Neural progenitor cell (in vitro differentiated cells): ENCODE results near the gene HS2ST1. TPM values are rescaled to one million over a fixed set of nuclear protein-coding genes. Genes with fewer than 3 reads are reported as not detected.

Experiments
- DNase-seq: peaks from one replicate; pipeline ENCODE4 v3.0.0-alpha.2; 2016; ENCODE audit warnings: low spot score
- H2AFZ ChIP-seq: fragments of 200-600 bp; sonication (generic); replicated peaks from 2 replicates; pipeline ENCODE4 v1.6.1; 2016; ENCODE audit warnings: antibody characterized with exemption
- H3F3A ChIP-seq: fragments of 200-600 bp; sonication (generic); 2 replicates; pipeline ENCODE4 v1.6.1; 2016; ENCODE audit warnings: antibody characterized with exemption, low read depth
- H3K27ac ChIP-seq: fragments of 200-600 bp; sonication (generic); 2 replicates; pipeline ENCODE4 v1.5.1; 2016; ENCODE audit warnings: mild to moderate bottlenecking
- H3K27me3 ChIP-seq: fragments of 200-600 bp; sonication (generic); 2 replicates; pipeline ENCODE4 v1.6.1; 2016; ENCODE audit warnings: mild to moderate bottlenecking, moderate library complexity
- H3K36me3 ChIP-seq: fragments of 200-600 bp; sonication (generic); 2 replicates; pipeline ENCODE4 v1.5.1; 2016
- H3K4me1 ChIP-seq: fragments of 200-600 bp; sonication (generic); 2 replicates; pipeline ENCODE4 v1.6.1; 2016; ENCODE audit warnings: mixed run types
- H3K4me2 ChIP-seq: fragments of 200-600 bp; sonication (generic); 2 replicates; pipeline ENCODE4 v1.6.1; 2016
- H3K4me3 ChIP-seq: fragments of 200-600 bp; sonication (generic); 2 replicates; pipeline ENCODE4 v1.5.1; 2016
- H3K79me2 ChIP-seq: fragments of 200-600 bp; sonication (generic); 2 replicates; pipeline ENCODE4 v1.6.1; 2016; ENCODE audit warnings: low read depth
- H3K9ac ChIP-seq: fragments of 200-600 bp; sonication (generic); 2 replicates; pipeline ENCODE4 v1.6.1; 2016
- H3K9me3 ChIP-seq: fragments of 200-600 bp; sonication (generic); 2 replicates; pipeline ENCODE4 v1.5.1; 2016; ENCODE audit warnings: low read depth
- H4K20me1 ChIP-seq: fragments of 200-600 bp; sonication (generic); 2 replicates; pipeline ENCODE4 v1.6.1; 2016; ENCODE audit warnings: low read depth
- H3K27ac Mint-ChIP-seq: 3 replicates; pipeline ENCODE4 v1.8.0; 2021; ENCODE audit warnings: mixed read lengths
- H3K27me3 Mint-ChIP-seq: 2 replicates; pipeline ENCODE4 v1.8.0; 2022; ENCODE audit warnings: low read depth, mild to moderate bottlenecking, inconsistent platforms, moderate library complexity, mixed read lengths; ENCODE audit not compliant: insufficient read depth
- H3K36me3 Mint-ChIP-seq: 3 replicates; pipeline ENCODE4 v1.8.0; 2021; ENCODE audit warnings: mixed read lengths
- H3K4me1 Mint-ChIP-seq: 3 replicates; pipeline ENCODE4 v1.8.0; 2021; ENCODE audit warnings: mixed read lengths
- H3K4me3 Mint-ChIP-seq: 3 replicates; pipeline ENCODE4 v1.8.0; 2021; ENCODE audit warnings: mild to moderate bottlenecking, moderate library complexity, mixed read lengths
- H3K9me3 Mint-ChIP-seq: 3 replicates; pipeline ENCODE4 v1.8.0; 2020; ENCODE audit warnings: mixed read lengths
- CTCF ChIP-seq: fragments of 200-600 bp; sonication (generic); IDR thresholded peaks from 2 replicates; pipeline ENCODE4 v1.5.1; 2017; ENCODE audit warnings: antibody characterized with exemption, mild to moderate bottlenecking
- EZH2 ChIP-seq: fragments of 200-600 bp; sonication (generic); IDR thresholded peaks from 2 replicates; pipeline ENCODE4 v1.6.1; 2017; ENCODE audit warnings: antibody characterized with exemption, mild to moderate bottlenecking, moderate library complexity
- EZH2phosphoT487 ChIP-seq: fragments of 200-600 bp; sonication (generic); IDR thresholded peaks from 2 replicates; pipeline ENCODE4 v1.6.1; 2017; ENCODE audit warnings: antibody characterized with exemption
- total RNA-seq: library from RNA; depleted of rRNA; stranded (reverse); fragments of >200 nt; gene quantifications from 2 replicates; pipeline ENCODE4 v1.2.3, GENCODE V29; 2015; ENCODE audit warnings: low replicate concordance

The HS2ST1 gene
- total RNA-seq, 1 donor from 2014 or later: 33.2 TPM

GRCh38 chr1:87108814-87109411 lies 194.5 kb downstream of the HS2ST1 start:
- no peak overlapping the region for H2AFZ ChIP-seq
- H3K27me3 Mint-ChIP-seq: no peaks in the 10 kb centered on the region
- H3K27me3 ChIP-seq: no peaks in the 10 kb centered on the region
- H3K9me3 ChIP-seq: no peaks in the 10 kb centered on the region
- H3K4me1 ChIP-seq: no peaks in the 10 kb centered on the region
- no peak overlapping the region for H3K4me3 ChIP-seq
- no peaks in the 10 kb centered on the region for H3K9me3 Mint-ChIP-seq
- H3K79me2 ChIP-seq: no peaks in the 10 kb centered on the region
- TF ChIP-seq EZH2phosphoT487 (no peak), CTCF (no peak), EZH2 (no peak)
- no peak overlapping the region for H3K27ac ChIP-seq
- no peaks in the 10 kb centered on the region for H4K20me1 ChIP-seq
- peaks cover 1% of the 10 kb centered on the region for H3K36me3 Mint-ChIP-seq
- H3K4me2 ChIP-seq: no peak overlapping the region
- no peak overlapping the region for H3K4me3 Mint-ChIP-seq
- H3K36me3 ChIP-seq: no peaks in the 10 kb centered on the region
- H3F3A ChIP-seq: no peaks in the 10 kb centered on the region
- H3K4me1 Mint-ChIP-seq: peaks cover 6% of the 10 kb centered on the region
- H3K27ac Mint-ChIP-seq: no peak overlapping the region
- H3K9ac ChIP-seq: no peak overlapping the region
- DNase-seq: no peak

- Histone ChIP-seq H3F3A (no peaks in the 10 kb centered on the region), H3K9me3 (no peaks in the 10 kb centered on the region), H3K36me3 (no peaks in the 10 kb centered on the region), H3K9ac (no peak overlapping the region), H3K4me2 (no peak overlapping the region), H3K79me2 (no peaks in the 10 kb centered on the region), H3K4me3 (no peak overlapping the region), H3K27ac (no peak overlapping the region), H2AFZ (no peak overlapping the region), H4K20me1 (no peaks in the 10 kb centered on the region), H3K27me3 (no peaks in the 10 kb centered on the region), H3K4me1 (no peaks in the 10 kb centered on the region)
- no peak for DNase-seq
- Mint-ChIP-seq H3K4me1 (peaks cover 6% of the 10 kb centered on the region), H3K9me3 (no peaks in the 10 kb centered on the region), H3K27ac (no peak overlapping the region), H3K36me3 (no peaks in the 10 kb centered on the region), H3K27me3 (no peaks in the 10 kb centered on the region), H3K4me3 (no peak overlapping the region)
- TF ChIP-seq CTCF: no peak
- no peak for TF ChIP-seq EZH2phosphoT487
- no peak for TF ChIP-seq EZH2
These were observed 197.4 kb downstream of the HS2ST1 start for GRCh38 chr1:87111659-87112371.

- Mint-ChIP-seq H3K27ac (no peak overlapping the region), H3K36me3 (no peaks in the 10 kb centered on the region), H3K27me3 (no peaks in the 10 kb centered on the region), H3K4me1 (peaks cover 15% of the 10 kb centered on the region), H3K9me3 (no peaks in the 10 kb centered on the region), H3K4me3 (no peak overlapping the region)
- Histone ChIP-seq H2AFZ (no peak overlapping the region), H3K4me3 (no peak overlapping the region), H3K36me3 (no peaks in the 10 kb centered on the region), H3K27me3 (no peaks in the 10 kb centered on the region), H3F3A (no peaks in the 10 kb centered on the region), H4K20me1 (no peaks in the 10 kb centered on the region), H3K79me2 (no peaks in the 10 kb centered on the region), H3K4me2 (no peak overlapping the region), H3K9ac (no peak overlapping the region), H3K27ac (no peak overlapping the region), H3K9me3 (no peaks in the 10 kb centered on the region), H3K4me1 (no peaks in the 10 kb centered on the region)
- no peak for DNase-seq
- no peak for TF ChIP-seq CTCF
- TF ChIP-seq EZH2phosphoT487: no peak
- TF ChIP-seq EZH2: no peak
These were observed 198.9 kb downstream of the HS2ST1 start for GRCh38 chr1:87113313-87113712.
